GM23338 (cell line): ENCODE data around the gene NCBP3. TPM values are rescaled to one million over a fixed set of nuclear protein-coding genes. Genes with fewer than 3 reads are reported as not detected.

Experiments
- ATAC-seq: fragments of 200-7000 bp; cut with Tn5 transposase; 3 replicates; pipeline ENCODE4 v1.9.1; 2020
- DNase-seq: peaks from one replicate; pipeline ENCODE4 v3.0.0-alpha.2; 2015; ENCODE audit warnings: low spot score
- H2AFZ ChIP-seq: fragments of 200-600 bp; sonication (generic); 2 replicates; pipeline ENCODE4 v1.8.0; 2016; ENCODE audit warnings: antibody characterized with exemption, mild to moderate bottlenecking, moderate library complexity
- H3F3A ChIP-seq: fragments of 200-600 bp; sonication (generic); replicated peaks from 2 replicates; pipeline ENCODE4 v1.8.0; 2017; ENCODE audit warnings: antibody characterized with exemption, mixed run types, low read depth
- H3K27ac ChIP-seq: fragments of 200-600 bp; sonication (generic); 2 replicates; pipeline ENCODE4 v1.6.1; 2016; ENCODE audit warnings: low read depth
- H3K27me3 ChIP-seq: fragments of 200-600 bp; sonication (generic); 2 replicates; pipeline ENCODE4 v1.8.0; 2016; ENCODE audit warnings: mild to moderate bottlenecking, mixed run types, moderate library complexity; ENCODE audit not compliant: insufficient read depth
- H3K36me3 ChIP-seq: fragments of 200-600 bp; sonication (generic); 2 replicates; pipeline ENCODE4 v1.8.0; 2016; ENCODE audit warnings: mild to moderate bottlenecking; ENCODE audit not compliant: insufficient read depth
- H3K4me1 ChIP-seq: fragments of 200-600 bp; sonication (generic); 2 replicates; pipeline ENCODE4 v1.8.0; 2016; ENCODE audit warnings: mild to moderate bottlenecking, moderate library complexity; ENCODE audit not compliant: insufficient read depth
- H3K4me2 ChIP-seq: fragments of 200-600 bp; sonication (generic); 2 replicates; pipeline ENCODE4 v1.7.1; 2017; ENCODE audit warnings: mixed run types
- H3K4me3 ChIP-seq: fragments of 200-600 bp; sonication (generic); 2 replicates; pipeline ENCODE4 v1.6.1; 2016; ENCODE audit warnings: mixed run types
- H3K79me2 ChIP-seq: fragments of 200-600 bp; sonication (generic); replicated peaks from 2 replicates; pipeline ENCODE4 v1.8.0; 2017; ENCODE audit warnings: mild to moderate bottlenecking; ENCODE audit not compliant: insufficient read depth
- H3K9me2 ChIP-seq: fragments of 200-600 bp; sonication (generic); 2 replicates; pipeline ENCODE4 v1.8.0; 2017; ENCODE audit not compliant: insufficient read depth
- H4K20me1 ChIP-seq: fragments of 200-600 bp; sonication (generic); replicated peaks from 2 replicates; pipeline ENCODE4 v1.8.0; 2017; ENCODE audit warnings: mild to moderate bottlenecking; ENCODE audit not compliant: insufficient read depth
- H3K27ac Mint-ChIP-seq: 2 replicates; pipeline ENCODE4 v1.8.0; 2020; ENCODE audit warnings: inconsistent platforms, mild to moderate bottlenecking, moderate library complexity, mixed read lengths
- H3K27me3 Mint-ChIP-seq: 3 replicates; pipeline ENCODE4 v1.8.0; 2022; ENCODE audit warnings: low read depth, mild to moderate bottlenecking, moderate library complexity, mixed read lengths, inconsistent platforms; ENCODE audit not compliant: insufficient read depth, poor library complexity
- H3K36me3 Mint-ChIP-seq: 3 replicates; pipeline ENCODE4 v1.8.0; 2021; ENCODE audit warnings: low read depth, mild to moderate bottlenecking, inconsistent platforms, moderate library complexity, mixed read lengths
- H3K4me1 Mint-ChIP-seq: 3 replicates; pipeline ENCODE4 v1.8.0; 2020; ENCODE audit warnings: mild to moderate bottlenecking, inconsistent platforms, mixed read lengths
- H3K4me3 Mint-ChIP-seq: 3 replicates; pipeline ENCODE4 v1.8.0; 2021; ENCODE audit warnings: moderate library complexity, mild to moderate bottlenecking, inconsistent platforms, mixed read lengths
- H3K9me3 Mint-ChIP-seq: 3 replicates; pipeline ENCODE4 v1.8.0; 2020; ENCODE audit warnings: moderate library complexity, mild to moderate bottlenecking, inconsistent platforms, mixed read lengths
- CREB1 ChIP-seq: fragments of 250-450 bp; sonication (Bioruptor Pico); IDR thresholded peaks from 2 replicates; pipeline ENCODE4 v1.5.0; 2020; ENCODE audit warnings: low read depth, mild to moderate bottlenecking, moderate library complexity
- EZH2 ChIP-seq: fragments of 200-600 bp; sonication (generic); IDR thresholded peaks from one replicate; pipeline ENCODE4 v1.8.0; 2017; ENCODE audit warnings: antibody characterized with exemption, mild to moderate bottlenecking, low read depth; ENCODE audit not compliant: unreplicated experiment
- EZH2phosphoT487 ChIP-seq: fragments of 200-600 bp; sonication (generic); IDR thresholded peaks from one replicate; pipeline ENCODE4 v1.8.1; 2018; ENCODE audit warnings: antibody characterized with exemption; ENCODE audit not compliant: unreplicated experiment
- JUNB ChIP-seq: IDR thresholded peaks from one replicate; pipeline ENCODE4 v1.6.1; 2016; ENCODE audit warnings: antibody characterized with exemption; ENCODE audit not compliant: unreplicated experiment
- NANOG ChIP-seq: IDR thresholded peaks from 2 replicates; pipeline ENCODE4 v1.6.1; 2016; ENCODE audit warnings: antibody characterized with exemption, borderline replicate concordance
- POLR2AphosphoS5 ChIP-seq: IDR thresholded peaks from 2 replicates; pipeline ENCODE4 v1.6.1; 2016; ENCODE audit warnings: antibody characterized with exemption, low read depth
- STAT1 ChIP-seq: IDR thresholded peaks from one replicate; pipeline ENCODE4 v1.6.1; 2016; ENCODE audit warnings: antibody characterized with exemption; ENCODE audit not compliant: unreplicated experiment
- ZNF114 ChIP-seq: fragments of 250-450 bp; sonication (Bioruptor Pico); IDR thresholded peaks from 2 replicates; pipeline ENCODE4 v1.5.0; 2020; ENCODE audit warnings: mild to moderate bottlenecking, moderate library complexity
- ZNF331 ChIP-seq: fragments of 250-450 bp; sonication (Bioruptor Pico); IDR thresholded peaks from 2 replicates; pipeline ENCODE4 v1.5.0; 2020; ENCODE audit warnings: low read depth, mild to moderate bottlenecking, moderate library complexity
- polyA plus RNA-seq: library from polyadenylated mRNA; unstranded; fragments of >200 nt; fragmentation: Nextera tagmentation; extraction: Ambion mirVana; gene quantifications from 2 replicates; pipeline ENCODE4 v1.2.1, GENCODE V29; 2016
- total RNA-seq: library from RNA; depleted of rRNA; stranded (reverse); fragments of >200 nt; shearing (Covaris generic); gene quantifications from 2 replicates; pipeline ENCODE4 v1.2.3, GENCODE V29; 2014
- TF ChIP-seq, protein P1 (sequence below): IDR thresholded peaks from one replicate; pipeline ENCODE4 v1.6.1; 2018; ENCODE audit warnings: antibody characterized with exemption; ENCODE audit not compliant: unreplicated experiment
- TF ChIP-seq, protein P2 (sequence below): IDR thresholded peaks from 2 replicates; pipeline ENCODE4 v1.6.1; 2016; ENCODE audit warnings: antibody characterized with exemption
- TF ChIP-seq, protein P3 (sequence below), 2 experiments: fragments of 200-600 bp in 1 of 2; sonication (generic) in 1 of 2; conservative IDR thresholded peaks; 2 replicates each; pipeline versions ENCODE4 v1.5.1 to v1.6.1; 2016 to 2017; ENCODE audit warnings: antibody characterized with exemption in 2 of 2, low read depth in 2 of 2, mild to moderate bottlenecking in 2 of 2, moderate library complexity in 1 of 2

Gene NCBP3
- total and polyA plus RNA-seq, 2 experiments from 2014 or later = 35.5 to 42.8 TPM

DNA sequence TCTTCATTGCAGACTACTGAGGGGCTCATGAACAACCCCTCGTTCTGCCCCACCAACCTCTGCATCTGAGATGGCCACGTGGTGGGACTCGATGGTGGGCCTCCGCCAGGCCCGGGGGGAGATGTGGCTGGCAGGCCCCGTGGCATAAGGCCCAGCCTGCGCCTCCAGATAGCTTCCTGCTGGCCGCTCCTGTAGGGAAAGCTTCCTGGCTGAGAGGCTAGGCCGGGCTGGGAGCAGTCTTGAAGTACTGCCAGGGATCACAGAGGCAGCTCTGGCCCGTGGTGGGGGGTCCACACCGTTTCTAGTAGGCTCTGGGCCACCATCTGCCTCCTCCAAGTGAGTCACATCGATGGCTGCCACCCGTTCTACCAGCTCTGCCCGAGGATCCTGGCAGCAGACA, 39.2 kb upstream of the NCBP3 start:
- Histone ChIP-seq H3K9me2 (no peaks in the 10 kb centered on the region), H4K20me1 (no peaks in the 10 kb centered on the region; the same call in 1 of the 2 replicates), H3K4me2 (no peak overlapping the region), H2AFZ (no peak overlapping the region), H3K36me3 (0 out of 2 replicates have a peak, but pooled peaks cover 3% of the 10 kb centered on the region), H3K27me3 (no peaks in the 10 kb centered on the region), H3K79me2 (no peaks in the 10 kb centered on the region), H3F3A (peaks cover 6% of the 10 kb centered on the region; the same call in 1 of the 2 replicates), H3K4me3 (no peak overlapping the region), H3K27ac (no peak overlapping the region), H3K4me1 (peaks cover 8% of the 10 kb centered on the region)
- Mint-ChIP-seq H3K36me3 (peaks cover 2% of the 10 kb centered on the region; the same call in 1 of the 3 replicates), H3K27me3 (peaks cover 7% of the 10 kb centered on the region), H3K27ac (no peak overlapping the region), H3K4me3 (no peak overlapping the region), H3K4me1 (peaks cover 20% of the 10 kb centered on the region), H3K9me3 (no peaks in the 10 kb centered on the region)
- ATAC-seq (no peak), DNase-seq (no peak)
- TF ChIP-seq CREB1 = no peak
- TF ChIP-seq POLR2AphosphoS5 = no peak
- no peak for TF ChIP-seq ZNF331 (CRISPR knock-in tag)
- TF ChIP-seq EZH2phosphoT487 = no peak
- no peak for TF ChIP-seq STAT1

DNA sequence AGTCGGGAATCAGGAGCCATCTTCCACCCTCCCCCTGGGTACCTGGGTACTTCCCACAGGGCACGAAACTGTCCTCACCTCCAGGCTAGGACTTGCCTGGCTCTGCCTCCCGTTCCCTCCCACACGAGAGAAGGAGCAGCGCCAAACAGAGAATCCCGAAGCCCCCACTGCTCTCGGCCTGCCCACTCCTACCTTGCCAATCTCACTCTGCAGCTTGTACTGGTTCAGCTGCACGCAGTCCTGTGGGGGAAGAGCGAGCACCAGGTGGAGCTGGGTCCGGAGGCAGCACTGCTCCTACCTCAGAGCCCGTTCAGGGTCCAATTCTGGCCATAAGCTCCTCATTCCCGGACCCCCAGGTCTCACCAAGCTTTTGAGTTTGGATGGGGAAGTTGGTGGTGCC, 38.1 kb upstream of the NCBP3 start:
- no peak overlapping the region for H3K27ac Mint-ChIP-seq
- H3K36me3 ChIP-seq = 0 out of 2 replicates have a peak, but pooled peaks cover 3% of the 10 kb centered on the region
- peaks cover 8% of the 10 kb centered on the region for H3K4me1 ChIP-seq
- H3K9me2 ChIP-seq = no peaks in the 10 kb centered on the region
- no peak for DNase-seq
- peaks cover 2% of the 10 kb centered on the region; the same call in 1 of the 3 replicates for H3K36me3 Mint-ChIP-seq
- peaks cover 9% of the 10 kb centered on the region for H3K27me3 Mint-ChIP-seq
- H3K4me1 Mint-ChIP-seq = peaks cover 16% of the 10 kb centered on the region; the same call in 2 of the 3 replicates
- H3K27ac ChIP-seq = no peak overlapping the region
- H3K4me3 Mint-ChIP-seq = no peak overlapping the region
- H3K27me3 ChIP-seq = no peaks in the 10 kb centered on the region
- ATAC-seq = no peak
- peaks cover 6% of the 10 kb centered on the region; the same call in 1 of the 2 replicates for H3F3A ChIP-seq
- H3K4me3 ChIP-seq = no peak overlapping the region
- no peak overlapping the region for H2AFZ ChIP-seq
- no peak for TF ChIP-seq JUNB
- TF ChIP-seq NANOG = no peak
- TF ChIP-seq ZNF331 (CRISPR knock-in tag) = no peak
- H3K9me3 Mint-ChIP-seq = no peaks in the 10 kb centered on the region
- H3K79me2 ChIP-seq = no peaks in the 10 kb centered on the region
- no peaks in the 10 kb centered on the region; the same call in 1 of the 2 replicates for H4K20me1 ChIP-seq
- no peak overlapping the region for H3K4me2 ChIP-seq

DNA sequence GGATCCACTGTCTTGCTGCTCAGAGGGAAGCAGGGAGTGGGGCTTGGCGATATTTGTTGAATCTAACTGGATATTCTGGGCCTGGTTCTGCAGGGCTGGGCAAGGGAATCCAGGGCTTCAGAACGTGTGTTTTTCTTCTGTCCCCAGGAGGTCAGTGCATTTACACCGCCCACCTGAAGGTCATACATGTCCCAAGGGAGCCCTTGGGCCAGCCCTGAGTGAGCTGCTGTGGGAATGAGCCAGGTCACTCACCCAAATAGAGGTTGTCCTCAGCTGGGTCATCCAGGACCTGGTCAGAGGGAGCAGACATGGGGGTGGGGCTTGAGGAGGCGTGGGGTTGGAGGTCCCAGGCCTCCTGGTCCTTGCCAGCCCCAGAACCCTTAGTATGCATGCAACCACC, 36.2 kb upstream of the NCBP3 start:
- H3F3A ChIP-seq = no peaks in the 10 kb centered on the region
- 0 out of 2 replicates have a peak, but pooled peaks cover 3% of the 10 kb centered on the region for H3K36me3 ChIP-seq
- H3K27ac ChIP-seq = no peak overlapping the region
- Mint-ChIP-seq H3K27ac (no peak overlapping the region; the same call in 1 of the 2 replicates), H3K4me3 (no peak overlapping the region), H3K36me3 (peaks cover 2% of the 10 kb centered on the region; the same call in 1 of the 3 replicates), H3K27me3 (peaks cover 9% of the 10 kb centered on the region), H3K9me3 (no peaks in the 10 kb centered on the region), H3K4me1 (peaks cover 4% of the 10 kb centered on the region; the same call in 2 of the 3 replicates)
- H2AFZ ChIP-seq = no peak overlapping the region
- no peaks in the 10 kb centered on the region for H3K9me2 ChIP-seq
- no peak for ATAC-seq
- H3K4me1 ChIP-seq = no peaks in the 10 kb centered on the region
- H3K79me2 ChIP-seq = no peaks in the 10 kb centered on the region
- no peaks in the 10 kb centered on the region; the same call in 1 of the 2 replicates for H4K20me1 ChIP-seq
- DNase-seq = no peak
- no peaks in the 10 kb centered on the region for H3K27me3 ChIP-seq
- H3K4me2 ChIP-seq = no peak overlapping the region
- H3K4me3 ChIP-seq = no peak overlapping the region
- TF ChIP-seq JUNB (no peak), STAT1 (no peak), ZNF331 (CRISPR knock-in tag) (no peak), ZNF114 (CRISPR knock-in tag) (no peak), CREB1 (no peak), EZH2phosphoT487 (no peak), POLR2AphosphoS5 (no peak), EZH2 (no peak)
- TF ChIP-seq, protein P1, sequence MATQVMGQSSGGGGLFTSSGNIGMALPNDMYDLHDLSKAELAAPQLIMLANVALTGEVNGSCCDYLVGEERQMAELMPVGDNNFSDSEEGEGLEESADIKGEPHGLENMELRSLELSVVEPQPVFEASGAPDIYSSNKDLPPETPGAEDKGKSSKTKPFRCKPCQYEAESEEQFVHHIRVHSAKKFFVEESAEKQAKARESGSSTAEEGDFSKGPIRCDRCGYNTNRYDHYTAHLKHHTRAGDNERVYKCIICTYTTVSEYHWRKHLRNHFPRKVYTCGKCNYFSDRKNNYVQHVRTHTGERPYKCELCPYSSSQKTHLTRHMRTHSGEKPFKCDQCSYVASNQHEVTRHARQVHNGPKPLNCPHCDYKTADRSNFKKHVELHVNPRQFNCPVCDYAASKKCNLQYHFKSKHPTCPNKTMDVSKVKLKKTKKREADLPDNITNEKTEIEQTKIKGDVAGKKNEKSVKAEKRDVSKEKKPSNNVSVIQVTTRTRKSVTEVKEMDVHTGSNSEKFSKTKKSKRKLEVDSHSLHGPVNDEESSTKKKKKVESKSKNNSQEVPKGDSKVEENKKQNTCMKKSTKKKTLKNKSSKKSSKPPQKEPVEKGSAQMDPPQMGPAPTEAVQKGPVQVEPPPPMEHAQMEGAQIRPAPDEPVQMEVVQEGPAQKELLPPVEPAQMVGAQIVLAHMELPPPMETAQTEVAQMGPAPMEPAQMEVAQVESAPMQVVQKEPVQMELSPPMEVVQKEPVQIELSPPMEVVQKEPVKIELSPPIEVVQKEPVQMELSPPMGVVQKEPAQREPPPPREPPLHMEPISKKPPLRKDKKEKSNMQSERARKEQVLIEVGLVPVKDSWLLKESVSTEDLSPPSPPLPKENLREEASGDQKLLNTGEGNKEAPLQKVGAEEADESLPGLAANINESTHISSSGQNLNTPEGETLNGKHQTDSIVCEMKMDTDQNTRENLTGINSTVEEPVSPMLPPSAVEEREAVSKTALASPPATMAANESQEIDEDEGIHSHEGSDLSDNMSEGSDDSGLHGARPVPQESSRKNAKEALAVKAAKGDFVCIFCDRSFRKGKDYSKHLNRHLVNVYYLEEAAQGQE = no peak
- TF ChIP-seq, protein P2, sequence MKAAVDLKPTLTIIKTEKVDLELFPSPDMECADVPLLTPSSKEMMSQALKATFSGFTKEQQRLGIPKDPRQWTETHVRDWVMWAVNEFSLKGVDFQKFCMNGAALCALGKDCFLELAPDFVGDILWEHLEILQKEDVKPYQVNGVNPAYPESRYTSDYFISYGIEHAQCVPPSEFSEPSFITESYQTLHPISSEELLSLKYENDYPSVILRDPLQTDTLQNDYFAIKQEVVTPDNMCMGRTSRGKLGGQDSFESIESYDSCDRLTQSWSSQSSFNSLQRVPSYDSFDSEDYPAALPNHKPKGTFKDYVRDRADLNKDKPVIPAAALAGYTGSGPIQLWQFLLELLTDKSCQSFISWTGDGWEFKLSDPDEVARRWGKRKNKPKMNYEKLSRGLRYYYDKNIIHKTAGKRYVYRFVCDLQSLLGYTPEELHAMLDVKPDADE = no peak
- TF ChIP-seq, protein P3, sequence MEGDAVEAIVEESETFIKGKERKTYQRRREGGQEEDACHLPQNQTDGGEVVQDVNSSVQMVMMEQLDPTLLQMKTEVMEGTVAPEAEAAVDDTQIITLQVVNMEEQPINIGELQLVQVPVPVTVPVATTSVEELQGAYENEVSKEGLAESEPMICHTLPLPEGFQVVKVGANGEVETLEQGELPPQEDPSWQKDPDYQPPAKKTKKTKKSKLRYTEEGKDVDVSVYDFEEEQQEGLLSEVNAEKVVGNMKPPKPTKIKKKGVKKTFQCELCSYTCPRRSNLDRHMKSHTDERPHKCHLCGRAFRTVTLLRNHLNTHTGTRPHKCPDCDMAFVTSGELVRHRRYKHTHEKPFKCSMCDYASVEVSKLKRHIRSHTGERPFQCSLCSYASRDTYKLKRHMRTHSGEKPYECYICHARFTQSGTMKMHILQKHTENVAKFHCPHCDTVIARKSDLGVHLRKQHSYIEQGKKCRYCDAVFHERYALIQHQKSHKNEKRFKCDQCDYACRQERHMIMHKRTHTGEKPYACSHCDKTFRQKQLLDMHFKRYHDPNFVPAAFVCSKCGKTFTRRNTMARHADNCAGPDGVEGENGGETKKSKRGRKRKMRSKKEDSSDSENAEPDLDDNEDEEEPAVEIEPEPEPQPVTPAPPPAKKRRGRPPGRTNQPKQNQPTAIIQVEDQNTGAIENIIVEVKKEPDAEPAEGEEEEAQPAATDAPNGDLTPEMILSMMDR (conservative IDR thresholded peaks at IDR 0.05; ENCODE audit: low read depth in 2 of 2) = no peak
